HEK293T (cell line): ENCODE measurements around the gene POLK.

ENCODE experiments used
- FOXM1 ChIP-seq: fragments of 450-650 bp; IDR thresholded peaks from 2 replicates; pipeline ENCODE4 v1.6.1; 2017; ENCODE audit warnings: mild to moderate bottlenecking, borderline replicate concordance
- HDGF ChIP-seq: fragments of 450-650 bp; IDR thresholded peaks from 2 replicates; pipeline ENCODE4 v1.6.1; 2017; ENCODE audit warnings: antibody characterized with exemption, borderline replicate concordance
- LEF1 ChIP-seq: fragments of 450-650 bp; IDR thresholded peaks from 2 replicates; pipeline ENCODE4 v1.6.1; 2017; ENCODE audit warnings: mild to moderate bottlenecking, borderline replicate concordance
- SP1 ChIP-seq: fragments of 450-650 bp; IDR thresholded peaks from 2 replicates; pipeline ENCODE4 v1.6.1; 2017
- SUZ12 ChIP-seq: fragments of 450-650 bp; IDR thresholded peaks from 2 replicates; pipeline ENCODE4 v1.6.1; 2016; ENCODE audit warnings: mild to moderate bottlenecking
- ZNF384 ChIP-seq: fragments of 450-650 bp; IDR thresholded peaks from 2 replicates; pipeline ENCODE4 v1.6.1; 2016

- TF ChIP-seq ZNF384 = no peak
- no peak for TF ChIP-seq LEF1
- TF ChIP-seq FOXM1 = no peak
- TF ChIP-seq SUZ12 = no peak
- TF ChIP-seq SP1 = no peak
- TF ChIP-seq HDGF = no peak
Measured at GRCh38 chr5:75568202-75568601, 56.5 kb downstream of the POLK start.
